MM.1S (cell line): ENCODE data around the gene MACROD2.

ENCODE experiments used
- DNase-seq: peaks from one replicate; pipeline ENCODE4 v3.0.0-alpha.2; 2015
- H2AFZ ChIP-seq: fragments of 300-600 bp; sonication (generic); 2 replicates; pipeline ENCODE4 v1.6.0; 2016; ENCODE audit warnings: antibody characterized with exemption, low read length
- H3F3A ChIP-seq: fragments of 300-600 bp; sonication (generic); 2 replicates; pipeline ENCODE4 v1.6.1; 2016; ENCODE audit warnings: mild to moderate bottlenecking, antibody characterized with exemption, low read length, moderate library complexity, mixed read lengths; ENCODE audit not compliant: insufficient read depth
- H3K27ac ChIP-seq: fragments of 300-600 bp; sonication (generic); 2 replicates; pipeline ENCODE4 v1.5.1; 2016; ENCODE audit warnings: mild to moderate bottlenecking, low read length
- H3K27me3 ChIP-seq: fragments of 300-600 bp; sonication (generic); replicated peaks from 2 replicates; pipeline ENCODE4 v1.6.0; 2016; ENCODE audit warnings: low read length; ENCODE audit not compliant: insufficient read depth
- H3K36me3 ChIP-seq: fragments of 300-600 bp; sonication (generic); replicated peaks from 2 replicates; pipeline ENCODE4 v1.6.1; 2016; ENCODE audit warnings: mild to moderate bottlenecking, low read length, mixed read lengths; ENCODE audit not compliant: insufficient read depth
- H3K4me1 ChIP-seq: fragments of 300-600 bp; sonication (generic); 2 replicates; pipeline ENCODE4 v1.6.1; 2016; ENCODE audit warnings: low read length, mixed read lengths
- H3K4me2 ChIP-seq: fragments of 300-600 bp; sonication (generic); 2 replicates; pipeline ENCODE4 v1.6.0; 2016; ENCODE audit warnings: low read depth, low read length
- H3K4me3 ChIP-seq: fragments of 300-600 bp; sonication (generic); 2 replicates; pipeline ENCODE4 v1.5.1; 2016; ENCODE audit warnings: low read length, mixed read lengths
- H3K79me2 ChIP-seq: fragments of 300-600 bp; sonication (generic); 2 replicates; pipeline ENCODE4 v1.6.1; 2016; ENCODE audit warnings: mixed run types, low read length, mixed read lengths
- H3K9ac ChIP-seq: fragments of 300-600 bp; sonication (generic); 2 replicates; pipeline ENCODE4 v1.6.1; 2016; ENCODE audit warnings: low read length, mixed read lengths
- H3K9me2 ChIP-seq: fragments of 300-600 bp; sonication (generic); replicated peaks from 2 replicates; pipeline ENCODE4 v1.6.1; 2016; ENCODE audit warnings: mild to moderate bottlenecking, low read length, mixed read lengths; ENCODE audit not compliant: insufficient read depth
- H3K9me3 ChIP-seq: fragments of 300-600 bp; sonication (generic); replicated peaks from 2 replicates; pipeline ENCODE4 v1.6.1; 2016; ENCODE audit warnings: mild to moderate bottlenecking, low read length, mixed read lengths; ENCODE audit not compliant: insufficient read depth
- H4K20me1 ChIP-seq: fragments of 300-600 bp; sonication (generic); 2 replicates; pipeline ENCODE4 v1.6.1; 2016; ENCODE audit warnings: mild to moderate bottlenecking, low read length, moderate library complexity, mixed read lengths; ENCODE audit not compliant: insufficient read depth
- CTCF ChIP-seq: fragments of 300-600 bp; sonication (generic); IDR thresholded peaks from 2 replicates; pipeline ENCODE4 v1.5.1; 2016; ENCODE audit warnings: antibody characterized with exemption, low read length, mixed read lengths
- EZH2 ChIP-seq: fragments of 300-600 bp; sonication (generic); optimal IDR thresholded peaks from 2 replicates; pipeline ENCODE3; 2017; ENCODE audit warnings: low read depth, mild to moderate bottlenecking, antibody characterized with exemption, low read length, mixed read lengths
- EZH2phosphoT487 ChIP-seq: fragments of 300-600 bp; sonication (generic); IDR thresholded peaks from 2 replicates; pipeline ENCODE4 v1.6.1; 2018; ENCODE audit warnings: antibody characterized with exemption, low read length

Gene MACROD2

GRCh38 chr20:15967334-15967733 is 1972.0 kb downstream of the MACROD2 start:
- Histone ChIP-seq H3K4me2 (no peak overlapping the region), H3K4me3 (no peak overlapping the region), H3K79me2 (0 out of 2 replicates have a peak, but pooled peaks cover 2% of the 10 kb centered on the region), H3K9ac (no peak overlapping the region), H3K27ac (no peak overlapping the region), H3K9me3 (no peaks in the 10 kb centered on the region), H4K20me1 (no peaks in the 10 kb centered on the region), H3K4me1 (no peaks in the 10 kb centered on the region), H3F3A (no peaks in the 10 kb centered on the region), H3K36me3 (no peaks in the 10 kb centered on the region), H3K9me2 (no peaks in the 10 kb centered on the region), H3K27me3 (no peaks in the 10 kb centered on the region), H2AFZ (no peak overlapping the region)
- no peak for TF ChIP-seq EZH2
- TF ChIP-seq EZH2phosphoT487: no peak
- TF ChIP-seq CTCF: no peak
- DNase-seq: no peak

GRCh38 chr20:15976047-15976736 is 1980.9 kb downstream of the MACROD2 start:
- Histone ChIP-seq H3F3A (no peaks in the 10 kb centered on the region), H3K79me2 (peaks cover 47% of the 10 kb centered on the region; the same call in 1 of the 2 replicates), H3K27ac (no peak overlapping the region), H4K20me1 (no peaks in the 10 kb centered on the region), H3K27me3 (no peaks in the 10 kb centered on the region), H3K4me3 (no peak overlapping the region), H3K9me3 (no peaks in the 10 kb centered on the region), H2AFZ (no peak overlapping the region), H3K9ac (no peak overlapping the region), H3K36me3 (no peaks in the 10 kb centered on the region), H3K9me2 (no peaks in the 10 kb centered on the region), H3K4me2 (no peak overlapping the region), H3K4me1 (no peaks in the 10 kb centered on the region)
- TF ChIP-seq EZH2 (no peak), CTCF (no peak), EZH2phosphoT487 (no peak)
- no peak for DNase-seq

GRCh38 chr20:15977026-15977425 is 1981.7 kb downstream of the MACROD2 start:
- Histone ChIP-seq H3K27ac (no peak overlapping the region), H3K4me3 (no peak overlapping the region)

More at GRCh38 chr20:15977026-15977425, 1981.7 kb downstream of the MACROD2 start:
- Histone ChIP-seq H3F3A (no peaks in the 10 kb centered on the region), H4K20me1 (no peaks in the 10 kb centered on the region), H3K4me1 (no peaks in the 10 kb centered on the region), H3K27me3 (no peaks in the 10 kb centered on the region), H2AFZ (no peak overlapping the region), H3K36me3 (no peaks in the 10 kb centered on the region), H3K9me3 (no peaks in the 10 kb centered on the region), H3K9ac (no peak overlapping the region), H3K9me2 (no peaks in the 10 kb centered on the region), H3K79me2 (peaks cover 54% of the 10 kb centered on the region; the same call in 1 of the 2 replicates), H3K4me2 (no peak overlapping the region)
- DNase-seq: no peak
- TF ChIP-seq CTCF: no peak
- no peak for TF ChIP-seq EZH2phosphoT487
- no peak for TF ChIP-seq EZH2
